ENCODE results near the gene FIBCD1. TPM values are rescaled to one million over a fixed set of nuclear protein-coding genes. Genes with fewer than 3 reads are reported as not detected.
A peak's percentile ranks its signal among the peaks of the same experiment; 100 is the strongest.

FIBCD1 gene
- total and polyA plus RNA-seq, 9 of the 15 experiments (the other 6 are each of a cell fraction or from before 2014, with no cell fraction given): 0.53 to 1.2 (median 0.95) TPM; not detected in 4

DNA sequence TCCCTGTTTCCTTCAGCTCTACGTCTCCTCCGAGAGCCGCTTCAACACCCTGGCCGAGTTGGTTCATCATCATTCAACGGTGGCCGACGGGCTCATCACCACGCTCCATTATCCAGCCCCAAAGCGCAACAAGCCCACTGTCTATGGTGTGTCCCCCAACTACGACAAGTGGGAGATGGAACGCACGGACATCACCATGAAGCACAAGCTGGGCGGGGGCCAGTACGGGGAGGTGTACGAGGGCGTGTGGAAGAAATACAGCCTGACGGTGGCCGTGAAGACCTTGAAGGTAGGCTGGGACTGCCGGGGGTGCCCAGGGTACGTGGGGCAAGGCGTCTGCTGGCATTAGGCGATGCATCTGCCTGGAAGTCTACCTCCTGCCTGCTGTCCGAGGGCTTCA, 76.3 kb downstream of the FIBCD1 start:
- TF ChIP-seq EWSR1 (IDR thresholded peaks at IDR 0.05; ENCODE audit: borderline replicate concordance, low read depth, partially characterized antibody): no peak
- TF ChIP-seq, protein P1, sequence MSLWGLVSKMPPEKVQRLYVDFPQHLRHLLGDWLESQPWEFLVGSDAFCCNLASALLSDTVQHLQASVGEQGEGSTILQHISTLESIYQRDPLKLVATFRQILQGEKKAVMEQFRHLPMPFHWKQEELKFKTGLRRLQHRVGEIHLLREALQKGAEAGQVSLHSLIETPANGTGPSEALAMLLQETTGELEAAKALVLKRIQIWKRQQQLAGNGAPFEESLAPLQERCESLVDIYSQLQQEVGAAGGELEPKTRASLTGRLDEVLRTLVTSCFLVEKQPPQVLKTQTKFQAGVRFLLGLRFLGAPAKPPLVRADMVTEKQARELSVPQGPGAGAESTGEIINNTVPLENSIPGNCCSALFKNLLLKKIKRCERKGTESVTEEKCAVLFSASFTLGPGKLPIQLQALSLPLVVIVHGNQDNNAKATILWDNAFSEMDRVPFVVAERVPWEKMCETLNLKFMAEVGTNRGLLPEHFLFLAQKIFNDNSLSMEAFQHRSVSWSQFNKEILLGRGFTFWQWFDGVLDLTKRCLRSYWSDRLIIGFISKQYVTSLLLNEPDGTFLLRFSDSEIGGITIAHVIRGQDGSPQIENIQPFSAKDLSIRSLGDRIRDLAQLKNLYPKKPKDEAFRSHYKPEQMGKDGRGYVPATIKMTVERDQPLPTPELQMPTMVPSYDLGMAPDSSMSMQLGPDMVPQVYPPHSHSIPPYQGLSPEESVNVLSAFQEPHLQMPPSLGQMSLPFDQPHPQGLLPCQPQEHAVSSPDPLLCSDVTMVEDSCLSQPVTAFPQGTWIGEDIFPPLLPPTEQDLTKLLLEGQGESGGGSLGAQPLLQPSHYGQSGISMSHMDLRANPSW (CRISPR knock-in tag; IDR thresholded peaks at IDR 0.05): peak; percentile 25; the same call in 1 of the 2 replicates
- Histone ChIP-seq H3K4me1 (replicated peaks in 1 of 2; ENCODE audit: control insufficient read depth in 2 of 2, insufficient read depth in 2 of 2, low read length in 2 of 2) (peaks cover 10% of the 10 kb centered on the region in 2 experiments; a peak in 4 of 5 replicates), H3K9me3 (replicated peaks; ENCODE audit: control insufficient read depth, insufficient read depth, low read depth, low read length) (no peaks in the 10 kb centered on the region), H3K27ac (ENCODE audit: extremely low read depth, low read depth, low read length) (no peak overlapping the region), H3K36me3 (ENCODE audit: control insufficient read depth, insufficient read depth, low read length) (peaks cover 46% of the 10 kb centered on the region; the same call in 2 of the 3 replicates), H3K79me2 (ENCODE audit: control insufficient read depth, insufficient read depth, low read length) (no peaks in the 10 kb centered on the region), H3K4me3 (no peak overlapping the region), H2AFZ (ENCODE audit: low read depth, low read length) (no peak overlapping the region), H3K9me1 (ENCODE audit: control insufficient read depth, insufficient read depth, low read length) (peaks cover 13% of the 10 kb centered on the region), H3K27me3 (ENCODE audit: control insufficient read depth in 2 of 2, insufficient read depth in 2 of 2, low read length in 2 of 2) (no peaks in the 10 kb centered on the region), H4K20me1 (replicated peaks; ENCODE audit: control insufficient read depth, insufficient read depth, low read length) (peaks cover 54% of the 10 kb centered on the region), H3K4me2 (ENCODE audit: insufficient read depth, low read length) (no peak overlapping the region), H3K9ac (ENCODE audit: insufficient read depth in 1 of 2, low read depth in 2 of 2, low read length in 2 of 2) (peak overlapping the region in 1 of 2 experiments; percentile 21; a peak in 2 of 4 replicates)
- DNase-seq (ENCODE audit: extremely low read depth in 1 of 4, low spot score in 3 of 4) (peak in 2 of 4 experiments; percentile 57 to 61), ATAC-seq (no peak), FAIRE-seq (no peak)
- ChIA-PET CTCF (ENCODE audit: low intra/inter-chr PET ratio) (interaction anchor here (0.8 to 15.1 kb wide), 12 partner anchors 10 to 184 kb away, joined by 3 to 636 read pairs (median 6); partner anchors contain the start of gene FIBCD1), POLR2A (interaction anchor here (0.6 to 15.4 kb wide), 20 partner anchors 8 to 385 kb away, joined by 3 to 220 read pairs (median 6); no protein-coding TSS in a partner anchor)
- BruUV-seq (replicated peaks): no TSS peak
- in situ Hi-C loops (cut with MboI): loop anchor here (5.0 to 10.0 kb wide), 3 partner anchors 90 to 408 kb away; no protein-coding TSS in a partner anchor
- intact Hi-C loops (cut with micrococcal nuclease): loop anchor here (1.0 to 5.0 kb wide), 4 partner anchors 91 to 400 kb away; no protein-coding TSS in a partner anchor
- WGBS (ENCODE audit: insufficient coverage, low coverage, missing lambda C conversion rate): 86% methylated on average over 23 of the region's 23 CpGs

Measured in K562 (cell line).